ENCODE results near the gene AKAP5.

Gene AKAP5

DNA sequence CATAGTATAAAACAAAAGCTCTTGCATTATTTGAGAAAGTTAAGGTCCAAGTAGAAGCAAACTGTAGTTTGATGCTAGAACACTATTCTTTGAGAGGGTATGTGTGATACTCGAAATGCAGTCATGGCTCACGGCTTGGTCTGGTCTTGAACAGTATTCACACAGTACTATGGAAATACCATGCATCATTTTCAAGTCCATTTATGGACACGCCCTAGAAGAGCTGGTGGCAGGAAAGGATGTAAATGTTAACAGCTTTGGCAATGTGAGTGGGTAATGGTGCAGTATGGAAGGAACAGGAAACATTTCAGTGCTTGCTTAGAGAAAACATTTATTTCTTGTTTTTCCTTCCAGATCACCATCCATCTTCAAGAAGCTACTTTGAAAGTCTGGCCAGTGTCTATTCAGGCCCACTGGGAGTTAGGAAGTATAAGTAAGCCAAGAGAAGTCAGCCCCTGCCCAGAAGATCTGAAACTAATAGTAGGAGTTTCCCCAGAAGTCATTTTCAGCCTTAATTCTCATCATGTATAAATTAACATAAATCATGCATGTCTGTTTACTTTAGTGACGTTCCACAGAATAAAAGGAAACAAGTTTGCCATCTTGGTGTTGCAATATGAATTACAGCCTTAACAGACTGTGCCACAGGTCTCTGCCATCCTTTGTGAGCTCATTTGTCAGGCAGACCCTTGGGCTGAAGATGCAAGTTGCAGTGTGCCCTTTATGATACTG lies 5.7 kb upstream of the AKAP5 start:
- DNase-seq (ENCODE audit: low spot score) (no peak), FAIRE-seq (no peak)

GRCh38 chr14:64461221-64461620 lies 4.1 kb upstream of the AKAP5 start:
- DNase-seq (ENCODE audit: low spot score) (no peak), FAIRE-seq (no peak)

GRCh38 chr14:64463195-64463594 lies 2.1 kb upstream of the AKAP5 start:
- FAIRE-seq (no peak), DNase-seq (ENCODE audit: low spot score) (no peak)

DNA sequence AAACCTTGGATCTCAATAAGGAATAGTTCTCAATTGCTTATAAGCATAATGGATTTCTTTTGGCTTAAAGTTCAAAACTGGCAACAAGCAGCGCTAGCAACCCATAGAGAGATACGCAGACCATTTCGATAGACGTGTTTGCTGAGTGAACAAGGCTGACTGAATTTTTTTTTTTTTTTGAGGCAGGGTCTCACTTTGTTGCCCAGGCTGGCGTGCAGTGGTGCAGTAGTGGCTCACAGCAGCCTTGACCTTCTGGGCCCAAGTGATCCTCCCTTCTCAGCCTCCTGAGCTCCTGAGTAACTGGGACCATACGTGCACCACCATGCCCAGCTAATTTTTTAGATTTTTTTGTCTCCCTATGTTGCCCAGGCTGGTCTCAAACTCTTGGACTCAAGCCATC lies 1.4 kb upstream of the AKAP5 start:
- FAIRE-seq = no peak
- no peak for DNase-seq (ENCODE audit: low spot score)

GRCh38 chr14:64464651-64465050 lies 648 bp upstream of the AKAP5 start:
- DNase-seq (ENCODE audit: low spot score) (no peak), FAIRE-seq (no peak)

DNA sequence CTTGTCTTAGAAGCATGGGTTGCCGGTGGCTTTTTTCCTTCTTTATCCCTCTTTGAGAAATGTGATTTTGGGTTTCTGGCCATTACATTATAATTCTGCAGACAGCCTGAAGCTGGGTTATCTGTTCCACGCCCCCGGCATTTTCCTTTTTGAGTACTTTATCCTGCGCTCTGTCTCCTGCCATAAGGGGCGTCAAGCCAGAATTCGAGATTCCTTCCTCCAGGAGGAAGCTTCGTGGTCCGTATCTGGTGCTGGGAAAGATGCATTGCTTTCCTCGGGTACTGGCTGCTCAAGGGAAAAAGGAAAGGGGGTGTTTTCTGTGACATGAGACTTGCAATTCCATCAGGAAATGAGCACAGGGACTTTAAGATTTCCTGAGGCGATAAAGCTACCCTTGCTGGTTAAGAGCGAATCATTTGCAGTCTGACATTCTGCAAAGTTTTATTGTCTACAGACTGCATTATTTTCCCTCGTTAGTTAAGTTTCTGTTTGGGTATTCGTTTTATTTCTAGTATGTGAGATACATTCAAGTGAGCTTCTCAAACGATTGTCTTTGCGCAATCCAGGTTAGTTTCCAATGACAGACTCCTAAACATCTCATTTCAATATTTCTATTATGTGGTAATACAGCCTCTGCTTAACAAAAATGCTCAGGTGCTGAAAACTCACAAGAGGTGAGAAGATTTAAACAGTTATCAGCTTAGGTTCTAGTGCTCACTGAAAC lies 694 bp downstream of the AKAP5 start:
- no peak for DNase-seq (ENCODE audit: low spot score)
- FAIRE-seq = no peak

DNA sequence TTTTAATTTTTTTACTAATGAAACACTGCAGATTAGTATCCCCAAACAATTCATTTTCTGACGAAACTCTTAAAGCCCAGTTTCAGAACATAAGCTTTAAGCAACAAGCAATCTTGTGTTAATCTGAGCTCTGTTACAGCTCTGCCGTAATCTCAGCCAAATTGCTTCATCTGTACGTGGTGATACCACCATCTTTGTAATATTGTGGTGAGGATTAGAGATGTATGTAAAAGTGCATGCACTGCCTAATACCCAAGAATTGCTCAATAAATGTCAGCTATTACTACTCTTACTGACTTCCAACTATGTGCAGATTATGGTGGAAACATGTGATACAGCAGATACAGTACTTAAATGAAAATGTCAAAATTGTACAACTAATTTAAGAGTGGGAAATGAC lies 1.8 kb downstream of the AKAP5 start:
- FAIRE-seq (no peak), DNase-seq (ENCODE audit: low spot score) (no peak)

DNA sequence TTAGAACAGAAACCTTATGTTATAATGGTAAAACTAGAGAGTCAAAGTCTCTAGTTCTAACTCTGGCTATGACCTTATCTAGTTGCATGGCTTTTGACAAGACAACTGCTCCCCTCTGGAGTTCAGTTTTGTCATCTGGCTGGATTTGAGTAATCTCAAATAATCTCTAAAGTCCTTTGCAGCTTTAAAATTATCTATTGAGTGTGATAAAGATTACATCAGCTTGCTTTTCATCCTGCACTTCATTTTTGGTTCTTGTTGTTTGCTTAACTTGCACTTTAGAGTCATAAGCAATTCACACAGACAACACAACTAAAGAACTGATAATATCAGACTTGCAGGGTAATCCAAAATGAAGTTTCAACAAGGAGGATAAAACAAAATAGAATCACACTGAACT lies 2.3 kb downstream of the AKAP5 start:
- FAIRE-seq = no peak

GRCh38 chr14:64468451-64468850 lies 3.2 kb downstream of the AKAP5 start:
- DNase-seq (ENCODE audit: low spot score) (no peak), FAIRE-seq (no peak)

More for the DNA sequence above, 2.3 kb downstream of the AKAP5 start:
- DNase-seq (ENCODE audit: low spot score) = no peak

DNA sequence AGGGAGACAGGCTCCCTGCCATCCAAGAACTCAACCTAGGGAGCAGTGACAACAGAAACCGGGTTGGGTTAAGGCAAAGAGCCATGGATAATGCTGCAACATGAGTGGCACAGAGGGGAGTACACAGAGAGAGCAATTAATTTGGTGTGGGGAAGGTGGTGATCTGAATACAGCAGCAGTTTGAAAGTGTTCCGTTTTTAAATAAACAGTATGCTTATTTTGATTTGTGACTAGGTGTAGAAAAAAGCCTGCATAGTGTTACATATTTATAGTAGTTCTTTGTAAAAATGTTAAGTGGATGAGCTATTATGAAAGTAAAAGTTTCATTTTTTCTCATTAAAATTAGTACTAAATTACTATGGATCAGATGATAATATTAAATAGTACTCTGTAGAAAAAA lies 8.7 kb downstream of the AKAP5 start:
- DNase-seq (ENCODE audit: low spot score) (no peak), FAIRE-seq (no peak)

DNA sequence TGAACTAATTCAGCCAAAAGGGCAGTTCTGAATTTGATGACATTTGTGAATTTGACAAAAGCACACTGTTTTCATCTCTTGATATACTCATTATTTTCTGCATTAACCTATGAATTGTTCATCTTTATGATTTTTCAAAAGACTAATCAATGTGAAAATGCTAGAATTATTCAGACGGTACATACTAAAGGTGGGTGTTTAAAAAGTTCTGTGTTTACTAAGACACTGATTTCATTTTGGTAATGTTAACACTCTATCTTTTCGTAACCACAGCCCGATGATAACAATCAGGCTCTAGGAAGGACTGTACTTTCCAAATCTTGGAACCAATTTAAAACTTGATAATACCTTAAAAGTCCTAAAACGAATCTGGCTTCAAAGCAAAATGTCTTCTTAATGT lies 9.4 kb downstream of the AKAP5 start:
- FAIRE-seq = no peak
- no peak for DNase-seq (ENCODE audit: low spot score)

DNA sequence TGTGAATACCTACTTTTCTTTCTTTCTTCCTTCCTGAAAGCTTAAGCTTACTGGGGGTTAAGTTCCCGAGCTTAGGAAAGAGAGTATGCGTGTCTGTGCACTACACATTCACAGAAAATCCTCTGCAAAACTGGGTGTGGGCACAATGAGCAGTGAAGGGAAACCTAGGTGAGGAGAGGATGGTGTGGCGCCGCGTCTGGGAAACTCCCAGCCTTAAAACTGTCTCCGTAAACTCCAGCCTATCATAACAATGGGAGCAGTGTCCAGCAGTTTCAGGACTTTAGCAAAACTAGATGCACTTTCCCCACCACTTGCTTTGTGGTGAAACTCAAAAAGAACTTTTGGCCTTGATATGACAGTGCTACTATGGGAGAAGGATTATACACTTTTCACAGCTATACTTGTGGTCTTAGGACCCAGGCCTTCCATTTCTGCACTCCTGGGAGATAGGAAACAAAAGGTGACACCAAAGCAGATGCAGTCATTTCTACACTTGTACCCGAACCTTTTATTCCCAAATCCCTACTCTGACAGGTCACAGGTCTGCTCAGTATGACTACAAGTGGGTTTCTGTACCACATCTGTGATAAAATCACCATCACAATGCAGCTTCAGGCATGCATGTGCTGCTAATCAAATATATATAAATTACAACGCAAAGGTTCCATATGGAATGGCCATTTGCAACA lies 10.4 kb downstream of the AKAP5 start:
- FAIRE-seq (no peak), DNase-seq (ENCODE audit: low spot score) (no peak)

- DNase-seq (ENCODE audit: low spot score) (no peak), FAIRE-seq (no peak)
These were observed 11.1 kb downstream of the AKAP5 start for GRCh38 chr14:64476438-64476837.

DNA sequence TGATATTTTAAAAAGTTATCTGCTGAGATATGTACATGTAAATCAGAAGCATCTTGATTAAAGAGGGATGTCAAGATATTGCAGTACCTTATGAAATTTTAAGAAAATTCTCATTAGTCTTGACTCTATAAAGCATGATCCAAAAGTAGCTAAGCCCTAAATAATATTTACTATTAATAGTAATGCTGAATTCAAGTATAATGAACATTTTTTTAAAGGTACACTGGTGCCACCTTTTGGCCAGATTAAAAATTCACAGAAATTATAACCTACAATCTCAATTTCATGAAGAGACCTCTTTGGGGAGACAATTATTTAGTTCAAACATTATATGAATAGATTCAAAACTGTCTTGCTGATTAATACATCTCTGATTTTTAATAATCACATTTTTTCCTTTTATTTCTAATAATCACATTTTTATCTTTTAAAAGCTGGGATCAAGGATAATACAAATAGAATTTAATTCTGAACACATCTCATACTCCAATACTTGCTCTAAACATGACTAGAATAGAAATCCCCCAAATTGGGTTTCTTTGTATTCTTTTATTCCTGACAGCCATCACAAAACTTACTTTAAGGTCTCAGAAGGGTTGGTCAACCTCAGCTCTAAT lies 13.4 kb downstream of the AKAP5 start:
- DNase-seq (ENCODE audit: low spot score) (peak; percentile 4), FAIRE-seq (peak; percentile 49)

GRCh38 chr14:64488590-64489099 lies 23.3 kb downstream of the AKAP5 start:
- FAIRE-seq (no peak), DNase-seq (ENCODE audit: low spot score) (no peak)

DNA sequence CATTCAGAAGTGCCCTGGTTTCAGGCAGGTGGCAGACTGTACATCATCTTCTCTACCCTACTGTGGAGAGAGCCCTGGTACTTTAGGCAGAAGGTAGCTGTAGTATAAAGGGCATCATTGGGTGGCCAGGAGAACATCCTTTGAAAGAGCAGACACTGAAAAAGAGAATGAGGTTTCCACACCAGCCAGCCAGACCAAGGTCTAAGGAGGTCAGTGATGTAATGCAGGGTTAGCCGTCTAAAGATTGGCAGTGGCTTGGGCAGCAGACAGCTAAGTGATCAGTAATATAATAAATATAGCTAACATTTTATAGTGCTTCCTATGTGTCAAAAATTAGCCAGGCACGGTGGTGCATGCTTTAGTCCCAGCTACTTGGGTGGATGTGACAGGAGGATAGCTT lies 26.3 kb downstream of the AKAP5 start:
- DNase-seq (ENCODE audit: low spot score) (no peak), FAIRE-seq (no peak)

DNA sequence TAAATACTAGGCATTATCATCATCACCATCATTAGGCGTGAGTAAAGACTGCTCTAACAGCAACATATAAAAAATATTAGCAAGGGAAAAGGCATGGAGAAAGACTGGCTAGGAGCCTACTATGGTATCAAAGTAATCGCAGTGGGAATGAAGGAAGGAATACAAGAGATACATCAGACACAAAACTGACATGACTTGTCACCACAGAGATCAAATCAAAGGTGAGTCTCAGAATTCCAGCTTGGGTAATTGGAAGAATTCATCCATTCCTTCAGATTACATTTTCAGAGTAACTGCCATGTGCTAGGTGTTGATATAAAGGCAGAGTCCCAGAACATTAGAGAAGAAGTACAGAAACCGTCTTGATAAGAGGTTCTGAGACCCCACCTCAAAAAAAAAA lies 28.2 kb downstream of the AKAP5 start:
- FAIRE-seq = no peak

GRCh38 chr14:64495252-64495651 lies 30.0 kb downstream of the AKAP5 start:
- FAIRE-seq = no peak
- no peak for DNase-seq (ENCODE audit: low spot score)

More for the DNA sequence above, 28.2 kb downstream of the AKAP5 start:
- no peak for DNase-seq (ENCODE audit: low spot score)

GRCh38 chr14:64496764-64497163 lies 31.5 kb downstream of the AKAP5 start:
- no peak for FAIRE-seq
- no peak for DNase-seq (ENCODE audit: low spot score)

GRCh38 chr14:64500088-64500487 lies 34.8 kb downstream of the AKAP5 start:
- FAIRE-seq = no peak

GRCh38 chr14:64501411-64502171 lies 36.3 kb downstream of the AKAP5 start:
- FAIRE-seq (peak; percentile 26), DNase-seq (ENCODE audit: low spot score) (peak; percentile 69)

More at GRCh38 chr14:64500088-64500487, 34.8 kb downstream of the AKAP5 start:
- DNase-seq (ENCODE audit: low spot score) = no peak
